Upper lobe of left lung (tissue), 4 donors: ENCODE measurements around the gene HPN.
A peak's percentile ranks its signal among the peaks of the same experiment; 100 is the strongest.

Experiments used
- CTCF ChIP-seq, 6 experiments: fragments of 450-650 bp in 4 of 6; fragments of 200-600 bp in 2 of 6; sonication (generic) in 2 of 6; IDR thresholded peaks; one replicate each; pipeline ENCODE4 v1.5.1; 2016 to 2019; ENCODE audit warnings: antibody characterized with exemption in 6 of 6
- POLR2A ChIP-seq, 4 donors: fragments of 450-650 bp; IDR thresholded peaks; one replicate each; pipeline ENCODE4 v1.5.1; 2016 to 2017; ENCODE audit warnings: antibody characterized with exemption in 4 of 4, mild to moderate bottlenecking in 2 of 4
- POLR2AphosphoS5 ChIP-seq, 2 donors: sonication (generic); formaldehyde crosslinking; IDR thresholded peaks; one replicate each; pipeline ENCODE4 v1.5.1; 2017; ENCODE audit warnings: antibody characterized with exemption in 2 of 2

- TF ChIP-seq POLR2A (IDR thresholded peaks at IDR 0.05) (peak in 1 of 4 donors; percentile 61), CTCF (IDR thresholded peaks at IDR 0.05) (no peak), POLR2AphosphoS5 (IDR thresholded peaks at IDR 0.05) (peak; percentile 86 to 90)
These were observed 534 bp upstream of the HPN start for GRCh38 chr19:35040826-35041547.
